Brain microvascular endothelial cell (primary cell): ENCODE measurements around the gene CES3.

Source experiments
- DNase-seq: peaks from one replicate; pipeline ENCODE4 v3.0.0-alpha.2; 2020
- H3K27ac ChIP-seq: fragments of 250-450 bp; sonication (Bioruptor Pico); 2 replicates; pipeline ENCODE4 v1.5.1; 2020; ENCODE audit warnings: mild to moderate bottlenecking, moderate library complexity
- H3K27me3 ChIP-seq: fragments of 250-450 bp; sonication (Bioruptor Pico); replicated peaks from 2 replicates; pipeline ENCODE4 v1.5.1; 2020; ENCODE audit warnings: mild to moderate bottlenecking
- H3K36me3 ChIP-seq: fragments of 250-450 bp; sonication (Bioruptor Pico); replicated peaks from 2 replicates; pipeline ENCODE4 v1.5.1; 2020; ENCODE audit warnings: mild to moderate bottlenecking
- H3K4me3 ChIP-seq: 2 replicates; pipeline ENCODE4 v1.5.1; 2011; ENCODE audit warnings: low read depth, mild to moderate bottlenecking, control low read depth, low read length, moderate library complexity
- in situ Hi-C: cut with HindIII; loops from 2 replicates; pipeline ENCODE4 v1.10.0; 2017; ENCODE audit warnings: low sequenced_read_pairs, low pct_ligation_motif_present
- TF ChIP-seq, protein P1 (sequence below): IDR thresholded peaks from 2 replicates; pipeline ENCODE4 v1.5.1; 2011; ENCODE audit warnings: low read depth, mild to moderate bottlenecking, moderate library complexity, low read length, control low read depth, inconsistent platforms; ENCODE audit errors: missing control alignments

Gene CES3

DNA sequence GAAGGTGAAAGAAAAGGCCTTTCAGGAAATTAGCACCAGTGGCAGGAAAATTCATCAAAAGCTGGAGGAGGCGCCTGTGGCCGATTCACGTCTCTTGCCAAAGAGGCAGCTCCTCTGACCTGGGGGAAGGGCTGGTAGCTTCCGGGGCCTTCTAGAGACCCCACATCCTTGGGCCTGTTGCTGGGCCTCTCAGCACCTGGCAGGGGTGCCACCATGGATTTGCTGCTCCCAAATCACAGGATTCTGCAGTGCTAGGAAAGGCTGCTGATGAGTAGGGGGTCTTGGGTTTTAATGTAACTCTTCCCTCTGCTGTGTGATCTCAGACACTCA is 56.3 kb downstream of the CES3 start:
- no peak for DNase-seq
- Histone ChIP-seq H3K36me3 (no peaks in the 10 kb centered on the region), H3K27me3 (no peaks in the 10 kb centered on the region), H3K4me3 (no peak overlapping the region), H3K27ac (no peak overlapping the region)
- TF ChIP-seq, protein P1, sequence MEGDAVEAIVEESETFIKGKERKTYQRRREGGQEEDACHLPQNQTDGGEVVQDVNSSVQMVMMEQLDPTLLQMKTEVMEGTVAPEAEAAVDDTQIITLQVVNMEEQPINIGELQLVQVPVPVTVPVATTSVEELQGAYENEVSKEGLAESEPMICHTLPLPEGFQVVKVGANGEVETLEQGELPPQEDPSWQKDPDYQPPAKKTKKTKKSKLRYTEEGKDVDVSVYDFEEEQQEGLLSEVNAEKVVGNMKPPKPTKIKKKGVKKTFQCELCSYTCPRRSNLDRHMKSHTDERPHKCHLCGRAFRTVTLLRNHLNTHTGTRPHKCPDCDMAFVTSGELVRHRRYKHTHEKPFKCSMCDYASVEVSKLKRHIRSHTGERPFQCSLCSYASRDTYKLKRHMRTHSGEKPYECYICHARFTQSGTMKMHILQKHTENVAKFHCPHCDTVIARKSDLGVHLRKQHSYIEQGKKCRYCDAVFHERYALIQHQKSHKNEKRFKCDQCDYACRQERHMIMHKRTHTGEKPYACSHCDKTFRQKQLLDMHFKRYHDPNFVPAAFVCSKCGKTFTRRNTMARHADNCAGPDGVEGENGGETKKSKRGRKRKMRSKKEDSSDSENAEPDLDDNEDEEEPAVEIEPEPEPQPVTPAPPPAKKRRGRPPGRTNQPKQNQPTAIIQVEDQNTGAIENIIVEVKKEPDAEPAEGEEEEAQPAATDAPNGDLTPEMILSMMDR: no peak
- in situ Hi-C loops: no loop called here

DNA sequence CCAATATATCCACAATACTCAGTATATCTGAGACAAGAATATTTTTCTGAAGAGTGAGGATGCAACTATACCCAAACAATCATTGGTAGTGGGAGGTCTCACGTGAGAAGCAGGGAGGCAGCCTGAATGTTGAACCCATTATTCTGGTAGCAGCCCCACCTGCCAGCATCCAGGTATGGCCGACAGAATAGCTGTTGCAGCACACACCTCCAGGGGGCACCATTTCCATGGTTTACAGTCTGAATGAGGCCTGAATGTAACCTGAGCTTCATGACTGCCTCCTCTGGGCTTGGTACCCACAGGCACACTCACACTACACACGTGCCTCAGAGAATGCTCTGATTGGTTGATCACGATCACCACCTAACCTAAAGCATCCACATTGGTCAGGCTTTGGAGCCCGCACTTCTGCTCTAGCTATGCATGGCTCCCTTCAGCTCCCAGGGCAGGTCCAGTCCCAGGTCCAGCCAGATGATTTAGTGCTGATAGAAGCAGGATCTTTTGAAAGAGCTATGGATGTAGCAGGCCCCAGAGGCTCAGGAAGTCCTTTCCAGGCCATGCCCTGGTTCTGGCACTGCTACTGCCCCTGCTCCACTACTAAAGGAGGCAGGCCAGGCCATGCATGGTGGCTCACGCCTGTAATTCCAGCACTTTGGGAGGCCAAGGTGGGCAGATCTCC is 56.9 kb downstream of the CES3 start:
- H3K36me3 ChIP-seq: no peaks in the 10 kb centered on the region
- peak; percentile 93 for DNase-seq
- no peaks in the 10 kb centered on the region for H3K27me3 ChIP-seq
- TF ChIP-seq, protein P1: peak; percentile 87
- no peak overlapping the region for H3K4me3 ChIP-seq
- in situ Hi-C loops: no loop called here
- no peak overlapping the region for H3K27ac ChIP-seq

DNA sequence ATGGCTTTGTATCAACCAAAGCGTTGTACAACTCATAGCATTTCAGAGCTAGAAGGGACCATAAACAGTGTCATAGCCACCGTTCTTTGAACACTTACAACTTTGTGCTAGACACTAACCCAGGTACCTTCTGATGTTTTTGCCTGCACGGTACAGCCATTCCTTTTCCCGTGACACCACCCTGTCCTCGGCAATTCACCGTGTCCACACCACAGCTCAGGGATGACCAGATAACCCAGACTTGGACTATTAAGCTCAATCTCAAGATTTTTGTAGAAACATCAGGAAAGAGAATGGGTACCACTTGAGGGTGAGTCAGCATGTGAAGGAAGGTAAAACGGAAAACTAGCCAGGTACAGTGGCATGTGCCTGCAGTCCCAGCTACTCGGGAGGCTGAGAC is 58.1 kb downstream of the CES3 start:
- Histone ChIP-seq H3K27me3 (no peaks in the 10 kb centered on the region), H3K36me3 (no peaks in the 10 kb centered on the region), H3K27ac (no peak overlapping the region), H3K4me3 (no peak overlapping the region)
- TF ChIP-seq, protein P1: no peak
- no peak for DNase-seq
- in situ Hi-C loops: no loop called here

DNA sequence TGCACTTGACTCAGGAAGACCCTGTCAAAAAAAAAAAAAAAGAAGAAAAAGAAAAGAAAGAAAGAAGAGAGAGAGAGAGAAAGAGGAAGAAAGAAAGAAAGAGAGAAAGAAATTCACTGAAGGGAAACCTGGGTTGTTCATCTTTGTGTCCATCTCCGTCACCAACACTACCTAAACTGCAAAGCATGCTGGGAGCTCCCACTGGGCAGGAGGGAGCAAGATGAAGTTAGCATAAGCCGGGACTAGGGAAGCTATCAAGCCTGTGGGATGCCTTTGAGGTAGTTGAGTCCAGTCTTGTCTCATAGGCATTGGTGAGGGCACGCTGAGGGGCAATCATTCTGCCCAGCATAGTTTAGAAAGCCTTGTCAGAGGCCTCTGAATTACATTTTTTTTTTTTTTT is 60.3 kb downstream of the CES3 start:
- TF ChIP-seq, protein P1: no peak
- in situ Hi-C loops: no loop called here
- Histone ChIP-seq H3K27ac (no peak overlapping the region), H3K27me3 (no peaks in the 10 kb centered on the region), H3K36me3 (no peaks in the 10 kb centered on the region), H3K4me3 (no peak overlapping the region)
- DNase-seq: no peak

DNA sequence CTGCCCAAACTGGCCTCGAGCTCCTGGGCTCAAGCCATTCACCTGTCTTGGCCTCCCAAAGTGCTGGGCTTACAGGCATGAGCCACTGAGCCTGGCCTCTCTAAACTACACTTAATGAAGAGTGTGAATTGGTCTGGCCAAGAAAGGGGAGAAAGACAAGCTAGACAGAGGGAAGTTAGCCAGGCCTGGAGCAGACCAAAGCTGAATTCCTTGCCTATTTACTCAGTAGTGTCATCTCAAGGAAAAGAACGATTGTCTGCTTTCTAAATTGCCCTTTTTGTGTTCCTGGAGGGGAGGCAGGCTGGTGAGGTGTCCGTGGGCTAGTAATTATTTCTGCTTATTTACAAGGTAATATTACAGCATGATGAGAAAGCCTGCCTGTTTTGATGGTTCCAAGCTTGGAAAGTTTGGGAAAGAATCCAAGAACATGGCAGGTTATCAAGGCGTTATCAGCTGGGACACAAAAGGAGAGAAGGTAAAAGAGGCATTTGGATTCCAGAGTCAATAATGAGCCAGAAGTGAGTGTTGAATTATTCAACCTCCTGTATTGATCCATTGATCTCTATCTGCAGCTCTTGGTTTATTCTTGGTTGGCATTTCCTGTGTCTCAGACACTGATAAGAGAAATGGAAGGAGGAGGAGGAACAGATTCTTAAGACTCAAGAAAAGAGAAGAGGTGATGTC is 61.6 kb downstream of the CES3 start:
- TF ChIP-seq, protein P1: no peak
- in situ Hi-C loops: no loop called here
- DNase-seq: peak; percentile 20

More for the DNA sequence above, 61.6 kb downstream of the CES3 start:
- no peak overlapping the region for H3K27ac ChIP-seq
- no peak overlapping the region for H3K4me3 ChIP-seq
- H3K27me3 ChIP-seq: no peaks in the 10 kb centered on the region
- H3K36me3 ChIP-seq: no peaks in the 10 kb centered on the region
